Fibroblast of villous mesenchyme (primary cell): Measurements from ENCODE around the gene ANKFN1. TPM values are rescaled to one million over a fixed set of nuclear protein-coding genes. Genes with fewer than 3 reads are reported as not detected.
A peak's percentile ranks its signal among the peaks of the same experiment; 100 is the strongest.

Experiments
- DNase-seq: peaks from one replicate; pipeline ENCODE4 v3.0.0-alpha.2; 2010; ENCODE audit warnings: low read depth
- H3K4me3 ChIP-seq: 2 replicates; pipeline ENCODE4 v1.5.1; 2011; ENCODE audit warnings: low read depth, mild to moderate bottlenecking, low read length
- CTCF ChIP-seq: IDR thresholded peaks from 2 replicates; pipeline ENCODE4 v1.5.1; 2012; ENCODE audit warnings: low read depth, mild to moderate bottlenecking, low read length; ENCODE audit not compliant: insufficient read depth
- total RNA-seq: library from RNA; depleted of rRNA; stranded (reverse); fragments of >200 nt; gene quantifications from 2 replicates; pipeline ENCODE4 v1.2.3, GENCODE V29; 2012

ANKFN1 gene
- total RNA-seq, 1 donor: under 0.01 TPM

- TF ChIP-seq CTCF: no peak
- no peak for DNase-seq
- no peak overlapping the region for H3K4me3 ChIP-seq
These were observed 39.8 kb upstream of the ANKFN1 start for GRCh38 chr17:56113486-56113885.

GRCh38 chr17:56114469-56114868, 38.8 kb upstream of the ANKFN1 start:
- DNase-seq: no peak
- H3K4me3 ChIP-seq: no peak overlapping the region
- no peak for TF ChIP-seq CTCF

- no peak overlapping the region for H3K4me3 ChIP-seq
- TF ChIP-seq CTCF: no peak
- no peak for DNase-seq
These were observed 34.1 kb upstream of the ANKFN1 start for GRCh38 chr17:56119191-56119590.

- no peak overlapping the region for H3K4me3 ChIP-seq
- TF ChIP-seq CTCF: no peak
- DNase-seq: no peak
These were observed 33.3 kb upstream of the ANKFN1 start for GRCh38 chr17:56119936-56120335.

GRCh38 chr17:56121191-56122051, 31.9 kb upstream of the ANKFN1 start:
- no peak overlapping the region for H3K4me3 ChIP-seq
- no peak for TF ChIP-seq CTCF
- no peak for DNase-seq

- TF ChIP-seq CTCF: peak; percentile 37
- no peak overlapping the region for H3K4me3 ChIP-seq
- DNase-seq: peak; percentile 39
These were observed 27.1 kb upstream of the ANKFN1 start for GRCh38 chr17:56125830-56126819.
